Left ventricle myocardium inferior (tissue), 1 donor: Measurements from ENCODE around the gene ANAPC2. TPM values are rescaled to one million over a fixed set of nuclear protein-coding genes. Genes with fewer than 3 reads are reported as not detected.
"Not testable (repeated sequence)": the region's sequence is repeated elsewhere in the genome, so short reads cannot be mapped to it uniquely, and the experiment has no call there.

ENCODE experiments used
- DNase-seq: peaks from one replicate; pipeline ENCODE4 v3.0.0-alpha.2; 2020
- H3K27ac ChIP-seq: fragments of 200-600 bp; replicated peaks from 2 replicates; pipeline ENCODE4 v1.8.0; 2021
- H3K27me3 ChIP-seq: fragments of 200-600 bp; 2 replicates; pipeline ENCODE4 v1.8.0; 2021; ENCODE audit warnings: low read depth
- H3K36me3 ChIP-seq: fragments of 200-600 bp; 2 replicates; pipeline ENCODE4 v1.8.0; 2021
- H3K4me1 ChIP-seq: fragments of 200-600 bp; 2 replicates; pipeline ENCODE4 v1.8.0; 2021
- H3K4me3 ChIP-seq: fragments of 200-600 bp; 2 replicates; pipeline ENCODE4 v1.8.0; 2021; ENCODE audit warnings: mild to moderate bottlenecking, moderate library complexity
- H3K9me3 ChIP-seq: fragments of 200-600 bp; replicated peaks from 2 replicates; pipeline ENCODE4 v1.8.0; 2021
- intact Hi-C: fragments of 100-400 bp; cut with micrococcal nuclease; formaldehyde crosslinking; loops from one replicate; pipeline ENCODE4 v1.11.0; 2022
- total RNA-seq: library from RNA; stranded (reverse); fragmentation: NEBNext Ultra II Directional; extraction: Animal tissue kit (Norgen Biotek cat#: 25700); gene quantifications from one replicate; pipeline ENCODE4 v1.2.1, GENCODE V29; 2021
- TF ChIP-seq, protein P1 (sequence below): fragments of 200-600 bp; IDR thresholded peaks from 2 replicates; pipeline ENCODE4 v1.8.0; 2021; ENCODE audit warnings: antibody characterized with exemption, mild to moderate bottlenecking, borderline replicate concordance
- donor health status: DM: no; HTN: yes; CAD: no; lungs with severe emphysema.

Gene ANAPC2
- total RNA-seq, 1 donor from 2014 or later, result 34.7 TPM

DNA sequence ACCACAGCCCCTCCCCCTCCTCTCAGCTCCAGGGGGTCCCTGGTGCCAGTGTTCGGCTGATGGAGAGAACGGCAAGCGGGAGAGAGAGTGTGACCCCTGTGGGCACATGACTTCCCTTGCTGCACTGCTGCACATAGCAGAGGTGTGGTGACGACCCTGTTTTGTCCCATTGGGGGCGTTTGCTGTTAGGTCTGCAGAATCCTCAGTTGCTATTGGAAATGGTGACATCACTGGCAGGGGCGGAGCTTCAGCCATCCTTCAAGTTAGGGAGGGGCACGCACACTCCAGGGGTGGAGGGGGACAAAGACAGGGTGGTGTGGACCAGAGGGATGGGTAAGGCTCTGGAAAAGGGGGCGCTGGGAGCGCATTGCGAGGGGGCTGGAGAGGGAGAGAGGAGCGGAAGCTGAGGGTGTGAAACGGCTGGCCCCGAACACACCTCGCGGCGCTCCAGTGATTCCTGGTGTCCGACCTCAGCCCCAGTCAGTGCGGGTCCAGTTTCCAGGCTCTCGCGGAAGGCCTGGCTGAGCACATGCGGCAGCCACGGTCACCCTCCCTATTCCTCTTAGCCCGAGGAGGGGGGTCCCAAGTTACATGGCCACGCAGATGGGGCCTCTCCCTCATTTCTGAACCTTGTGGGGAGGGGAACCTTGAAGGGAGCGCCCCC is 50.2 kb downstream of the ANAPC2 start:
- no peaks in the 10 kb centered on the region for H3K36me3 ChIP-seq
- no peaks in the 10 kb centered on the region for H3K9me3 ChIP-seq
- DNase-seq, result no peak
- H3K27ac ChIP-seq, result no peak overlapping the region
- peaks cover 10% of the 10 kb centered on the region for H3K4me1 ChIP-seq
- H3K27me3 ChIP-seq, result peaks cover 100% of the 10 kb centered on the region
- intact Hi-C loops, result no loop called here
- TF ChIP-seq, protein P1, sequence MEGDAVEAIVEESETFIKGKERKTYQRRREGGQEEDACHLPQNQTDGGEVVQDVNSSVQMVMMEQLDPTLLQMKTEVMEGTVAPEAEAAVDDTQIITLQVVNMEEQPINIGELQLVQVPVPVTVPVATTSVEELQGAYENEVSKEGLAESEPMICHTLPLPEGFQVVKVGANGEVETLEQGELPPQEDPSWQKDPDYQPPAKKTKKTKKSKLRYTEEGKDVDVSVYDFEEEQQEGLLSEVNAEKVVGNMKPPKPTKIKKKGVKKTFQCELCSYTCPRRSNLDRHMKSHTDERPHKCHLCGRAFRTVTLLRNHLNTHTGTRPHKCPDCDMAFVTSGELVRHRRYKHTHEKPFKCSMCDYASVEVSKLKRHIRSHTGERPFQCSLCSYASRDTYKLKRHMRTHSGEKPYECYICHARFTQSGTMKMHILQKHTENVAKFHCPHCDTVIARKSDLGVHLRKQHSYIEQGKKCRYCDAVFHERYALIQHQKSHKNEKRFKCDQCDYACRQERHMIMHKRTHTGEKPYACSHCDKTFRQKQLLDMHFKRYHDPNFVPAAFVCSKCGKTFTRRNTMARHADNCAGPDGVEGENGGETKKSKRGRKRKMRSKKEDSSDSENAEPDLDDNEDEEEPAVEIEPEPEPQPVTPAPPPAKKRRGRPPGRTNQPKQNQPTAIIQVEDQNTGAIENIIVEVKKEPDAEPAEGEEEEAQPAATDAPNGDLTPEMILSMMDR, result no peak
- H3K4me3 ChIP-seq, result no peak overlapping the region

DNA sequence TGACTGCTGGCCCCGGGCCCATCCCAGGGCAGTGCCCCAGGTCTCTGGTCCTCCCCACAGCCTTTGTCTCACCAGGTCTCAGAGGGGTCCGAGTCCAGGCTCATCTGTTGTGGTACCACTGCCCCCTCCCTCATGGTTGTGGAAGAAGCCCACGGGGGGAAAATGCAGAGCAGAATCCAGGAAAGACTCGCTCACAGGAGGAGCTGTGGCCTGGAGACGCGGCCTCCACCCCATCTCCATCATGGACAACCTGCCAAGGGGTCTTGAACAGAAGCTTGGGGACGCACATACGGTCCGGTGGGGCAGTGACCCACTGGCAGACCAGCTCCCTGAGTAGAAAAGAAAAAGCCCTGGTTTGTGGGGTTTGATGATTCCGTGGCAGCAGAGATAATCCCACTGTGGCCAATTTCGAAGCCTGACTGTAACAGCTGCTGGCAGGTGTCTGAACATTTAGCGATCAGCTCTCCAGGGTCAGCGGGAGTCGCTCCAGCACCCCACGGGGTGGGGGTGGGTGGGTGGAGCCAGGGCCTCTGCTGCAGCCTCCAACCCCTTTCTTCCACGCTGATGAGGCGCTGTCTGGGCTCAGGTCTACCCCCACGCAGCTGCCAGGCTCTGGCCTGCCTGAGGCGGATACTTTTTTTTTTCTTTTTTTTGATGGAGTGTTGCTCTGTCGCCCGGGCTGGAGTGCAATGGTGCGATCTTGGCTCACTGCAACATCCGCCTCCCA is 51.3 kb downstream of the ANAPC2 start:
- intact Hi-C loops, result no loop called here
- Histone ChIP-seq H3K27me3 (peaks cover 95% of the 10 kb centered on the region), H3K4me3 (no peak overlapping the region), H3K4me1 (peaks cover 10% of the 10 kb centered on the region), H3K9me3 (no peaks in the 10 kb centered on the region), H3K36me3 (no peaks in the 10 kb centered on the region), H3K27ac (no peak overlapping the region)
- no peak for DNase-seq
- TF ChIP-seq, protein P1, result no peak

- Histone ChIP-seq H3K9me3 (no peaks in the 10 kb centered on the region), H3K36me3 (no peaks in the 10 kb centered on the region), H3K4me3 (no peak overlapping the region), H3K27ac (no peak overlapping the region), H3K27me3 (peaks cover 88% of the 10 kb centered on the region), H3K4me1 (peaks cover 10% of the 10 kb centered on the region)
- intact Hi-C loops, result no loop called here
- TF ChIP-seq, protein P1, result no peak
- DNase-seq, result no peak
Observed at GRCh38 chr9:137136261-137136880, 52.0 kb downstream of the ANAPC2 start.

DNA sequence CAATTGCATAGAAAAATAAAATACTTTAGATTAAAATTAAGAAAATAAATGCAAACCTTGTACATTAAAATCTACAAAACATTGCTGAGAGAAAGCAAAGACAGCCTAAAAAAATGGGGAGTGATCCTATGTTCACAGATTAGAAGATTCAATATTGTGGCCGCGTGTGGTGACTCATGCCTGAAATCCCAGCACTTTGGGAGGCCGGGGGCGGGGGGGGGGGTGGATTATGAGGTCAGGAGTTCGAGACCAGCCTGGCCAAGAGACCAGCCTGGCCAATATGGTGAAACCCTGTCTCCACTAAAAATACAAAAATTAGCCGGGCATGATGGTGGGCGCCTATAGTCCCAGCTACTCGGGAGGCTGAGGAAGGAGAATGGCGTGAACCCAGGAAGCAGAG is 53.2 kb downstream of the ANAPC2 start:
- H3K4me3 ChIP-seq, H3K36me3 ChIP-seq, DNase-seq, H3K9me3 ChIP-seq, H3K27ac ChIP-seq, intact Hi-C loops: not testable (repeated sequence)
- Histone ChIP-seq H3K27me3 (peaks cover 80% of the 10 kb centered on the region), H3K4me1 (peaks cover 14% of the 10 kb centered on the region)

- H3K9me3 ChIP-seq, result peaks cover 9% of the 10 kb centered on the region
- no peaks in the 10 kb centered on the region for H3K36me3 ChIP-seq
- no peak for DNase-seq
- intact Hi-C loops, result no loop called here
- TF ChIP-seq, protein P1, result no peak
- peaks cover 70% of the 10 kb centered on the region for H3K27me3 ChIP-seq
- no peak overlapping the region for H3K27ac ChIP-seq
- peaks cover 23% of the 10 kb centered on the region for H3K4me1 ChIP-seq
- H3K4me3 ChIP-seq, result no peak overlapping the region
Observed at GRCh38 chr9:137134191-137134590, 54.2 kb downstream of the ANAPC2 start.
